HK-2 (cell line): Measurements from ENCODE around the gene ATP1A2.

Source experiments
- DNase-seq: peaks from one replicate; pipeline ENCODE4 v3.0.0-alpha.2; 2018; ENCODE audit not compliant: unreplicated experiment

The ATP1A2 gene

GRCh38 chr1:160171980-160172379 is 56.4 kb downstream of the ATP1A2 start:
- no peak for DNase-seq

DNA sequence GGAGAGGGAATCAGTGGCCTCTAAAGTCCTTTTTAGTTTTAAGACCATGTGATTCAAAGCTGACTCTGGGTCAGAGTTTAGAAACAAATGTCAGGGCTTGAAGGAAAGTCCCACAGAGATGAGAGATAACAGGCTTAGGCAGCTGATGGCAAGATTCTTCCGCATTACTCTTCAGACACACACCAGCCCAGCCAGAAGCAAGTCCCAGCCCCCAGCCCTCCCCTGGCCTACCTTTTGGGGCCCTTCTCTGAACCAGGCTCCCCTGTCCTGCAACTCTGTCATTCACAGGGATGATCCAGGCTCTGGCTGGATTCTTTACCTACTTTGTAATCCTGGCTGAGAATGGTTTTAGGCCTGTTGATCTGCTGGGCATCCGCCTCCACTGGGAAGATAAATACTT is 61.7 kb downstream of the ATP1A2 start:
- DNase-seq, result no peak

DNA sequence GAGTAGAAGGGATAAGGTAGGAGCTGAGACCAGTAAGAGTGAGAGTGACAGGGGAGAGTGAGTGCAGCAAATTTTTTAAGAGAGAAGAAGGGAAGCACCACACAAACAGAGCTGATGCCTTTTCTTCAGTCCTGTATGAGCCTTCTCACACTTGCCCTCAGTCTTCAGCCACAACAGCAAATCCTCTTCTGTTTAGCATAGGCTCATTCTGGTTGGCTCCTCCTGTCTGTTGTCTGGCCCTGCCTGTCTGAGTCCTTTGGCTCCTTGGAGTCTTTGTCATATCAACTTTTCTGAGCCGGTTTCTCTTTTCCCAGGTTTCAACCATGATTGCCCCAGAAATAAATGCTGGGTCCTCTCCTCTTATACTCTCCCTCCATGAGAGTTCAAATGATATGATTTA is 62.1 kb downstream of the ATP1A2 start:
- no peak for DNase-seq

- no peak for DNase-seq
Measured at GRCh38 chr1:160178731-160179130, 63.2 kb downstream of the ATP1A2 start.

DNA sequence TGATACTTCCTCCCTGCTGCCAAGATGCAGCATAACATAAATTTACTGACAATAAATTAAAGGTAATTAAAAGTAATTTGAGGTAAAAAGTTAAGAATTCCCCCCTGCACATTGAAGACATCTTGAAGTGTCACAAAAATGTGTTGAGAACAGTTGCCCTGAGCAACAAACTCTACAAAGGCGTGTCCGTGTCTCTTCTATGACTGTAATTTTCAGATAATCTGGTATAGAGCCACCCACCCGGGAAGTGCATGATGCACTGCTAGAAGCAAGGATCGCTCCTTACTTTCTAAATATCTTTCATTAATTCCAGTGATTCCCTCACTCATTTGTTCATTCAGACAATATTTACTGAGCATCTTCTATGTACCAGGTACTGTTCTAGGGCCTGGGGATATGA is 63.8 kb downstream of the ATP1A2 start:
- DNase-seq, result no peak

DNA sequence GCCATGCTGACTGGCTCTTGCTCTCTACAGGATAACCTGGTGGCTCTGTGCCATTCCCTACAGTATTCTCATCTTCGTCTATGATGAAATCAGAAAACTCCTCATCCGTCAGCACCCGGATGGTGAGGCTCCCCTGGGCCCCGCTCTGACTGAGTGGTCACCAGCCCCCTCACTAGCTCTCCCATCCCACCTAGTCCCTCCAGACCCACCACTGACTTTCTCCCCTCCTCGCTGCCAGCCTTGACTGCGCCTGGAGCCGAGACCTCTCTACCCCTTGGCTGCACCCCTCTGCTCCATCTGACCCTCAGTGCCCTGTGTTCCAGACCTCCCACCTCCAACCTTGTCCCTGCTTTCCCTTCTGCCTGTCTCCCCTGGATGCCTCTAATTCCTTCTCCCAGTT is 70.7 kb downstream of the ATP1A2 start:
- DNase-seq, result no peak

DNA sequence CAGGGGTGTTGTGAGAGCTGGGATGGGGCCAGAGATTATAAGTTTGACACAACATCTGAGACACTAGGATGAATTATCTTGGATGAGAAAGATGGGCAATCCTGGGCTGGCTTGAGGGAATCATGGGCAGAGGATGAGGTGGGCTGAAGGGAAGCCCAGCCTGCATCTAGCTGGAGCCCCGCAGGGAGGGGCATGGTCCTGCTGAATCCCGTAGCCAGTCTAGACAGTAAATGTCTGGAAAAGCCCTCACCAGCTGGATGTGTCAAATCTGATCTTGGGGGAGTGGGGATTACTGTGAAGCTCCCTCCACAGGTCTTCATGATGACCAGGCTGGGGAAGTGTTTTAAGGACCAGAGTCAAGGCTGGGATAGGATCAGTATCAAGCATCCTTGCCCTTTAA is 71.2 kb downstream of the ATP1A2 start:
- DNase-seq, result no peak

- DNase-seq, result no peak
Measured at GRCh38 chr1:160187407-160187806, 71.8 kb downstream of the ATP1A2 start.

DNA sequence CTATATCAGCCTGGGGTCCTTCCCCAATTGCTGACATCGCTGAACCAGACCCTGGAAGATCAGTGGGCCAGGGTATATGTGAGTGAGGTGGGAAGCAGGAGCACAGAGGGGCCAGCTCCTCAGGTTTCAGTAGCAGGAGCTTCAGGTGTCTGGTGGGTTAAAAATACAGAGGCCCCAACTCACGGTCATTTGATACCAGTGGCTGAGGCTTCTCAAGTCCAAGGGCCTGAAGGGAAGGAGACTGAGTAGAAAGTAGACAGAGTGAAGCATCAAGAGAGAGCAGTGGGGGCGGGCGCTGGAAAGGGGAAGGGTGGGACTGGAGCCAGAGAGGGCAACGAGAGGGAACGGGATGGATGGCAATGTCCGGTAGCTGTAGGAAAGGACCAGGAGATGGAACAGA is 72.8 kb downstream of the ATP1A2 start:
- DNase-seq, result no peak

GRCh38 chr1:160189649-160190625 is 74.4 kb downstream of the ATP1A2 start, which contains the start of gene CASQ1:
TSS of gene CASQ1 (plus strand) at chr1:160190575. CDS start at chr1:160190752, 177 bp downstream.
- no peak for DNase-seq

DNA sequence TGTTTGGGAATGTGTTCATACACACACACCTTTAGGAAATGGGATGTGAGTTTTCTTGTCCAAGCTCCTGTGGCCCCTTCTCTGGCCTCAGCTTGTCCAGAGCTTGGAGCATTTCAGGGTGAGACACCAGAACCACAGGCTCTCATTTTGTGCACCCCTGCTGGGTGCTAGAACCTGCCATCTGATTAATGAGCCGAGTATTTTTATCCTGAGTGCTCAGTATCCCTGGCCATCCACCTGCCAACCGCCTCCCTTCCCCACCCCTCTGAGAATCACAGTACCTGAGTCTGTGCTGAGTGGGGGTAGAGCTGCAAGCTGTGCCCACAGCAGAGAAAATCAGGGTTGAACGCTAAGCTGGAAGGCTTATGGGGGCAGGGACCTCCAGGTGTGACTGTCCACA is 76.2 kb downstream of the ATP1A2 start:
- DNase-seq, result no peak

DNA sequence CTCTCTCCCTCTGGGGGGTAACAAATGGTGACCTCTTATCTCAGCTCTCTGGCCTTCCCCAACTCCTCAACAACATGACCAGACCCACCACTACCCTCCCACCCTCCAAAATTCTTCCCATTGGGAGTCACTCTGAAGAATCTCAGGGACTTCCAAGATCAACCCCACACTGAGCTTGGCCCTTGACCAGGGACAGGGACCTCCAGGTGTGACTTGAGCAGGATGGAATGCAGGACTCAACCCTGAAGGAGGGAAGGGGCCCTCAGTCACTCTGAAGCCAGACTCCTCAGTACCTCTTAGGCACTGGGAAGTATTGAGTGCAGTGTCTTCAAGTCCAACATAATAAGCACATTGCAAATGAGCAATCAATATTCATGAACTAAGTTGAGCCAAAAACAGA is 76.7 kb downstream of the ATP1A2 start:
- no peak for DNase-seq
